ENCODE data around the gene RARRES1. TPM values are rescaled to one million over a fixed set of nuclear protein-coding genes. Genes with fewer than 3 reads are reported as not detected.

RARRES1 gene
- total RNA-seq, 1 donor from 2014 or later: 4.5 TPM

- FAIRE-seq (no peak), DNase-seq (ENCODE audit: low spot score in 2 of 2) (no peak)
Measured at GRCh38 chr3:158766364-158766763, 34.1 kb upstream of the RARRES1 start.

- no peak for FAIRE-seq
Measured at GRCh38 chr3:158765518-158766205, 33.4 kb upstream of the RARRES1 start.

GRCh38 chr3:158763421-158763820, 31.2 kb upstream of the RARRES1 start:
- FAIRE-seq (no peak), DNase-seq (ENCODE audit: low spot score in 2 of 2) (no peak)

More at GRCh38 chr3:158765518-158766205, 33.4 kb upstream of the RARRES1 start:
- no peak for DNase-seq (ENCODE audit: low spot score in 2 of 2)

- DNase-seq (ENCODE audit: low spot score in 2 of 2): no peak
- FAIRE-seq: no peak
Measured at GRCh38 chr3:158762701-158763100, 30.4 kb upstream of the RARRES1 start.

- FAIRE-seq (no peak), DNase-seq (ENCODE audit: low spot score in 2 of 2) (no peak)
Measured at GRCh38 chr3:158761350-158761749, 29.1 kb upstream of the RARRES1 start.

- FAIRE-seq (no peak), DNase-seq (ENCODE audit: low spot score in 2 of 2) (no peak)
Measured at GRCh38 chr3:158755421-158755820, 23.2 kb upstream of the RARRES1 start.

- DNase-seq (ENCODE audit: low spot score in 2 of 2) (no peak), FAIRE-seq (no peak)
Measured at GRCh38 chr3:158753854-158754253, 21.6 kb upstream of the RARRES1 start.

GRCh38 chr3:158751316-158751715, 19.1 kb upstream of the RARRES1 start:
- no peak for FAIRE-seq

GRCh38 chr3:158750016-158750415, 17.8 kb upstream of the RARRES1 start:
- FAIRE-seq: no peak

More at GRCh38 chr3:158751316-158751715, 19.1 kb upstream of the RARRES1 start:
- DNase-seq (ENCODE audit: low spot score in 2 of 2): no peak

GRCh38 chr3:158749526-158749925, 17.3 kb upstream of the RARRES1 start:
- no peak for FAIRE-seq
- no peak for DNase-seq (ENCODE audit: low spot score in 2 of 2)

More at GRCh38 chr3:158750016-158750415, 17.8 kb upstream of the RARRES1 start:
- DNase-seq (ENCODE audit: low spot score in 2 of 2): no peak

GRCh38 chr3:158748237-158748828, 16.1 kb upstream of the RARRES1 start:
- DNase-seq (ENCODE audit: low spot score in 2 of 2): no peak
- FAIRE-seq: no peak

- FAIRE-seq (no peak), DNase-seq (ENCODE audit: low spot score in 2 of 2) (no peak)
Measured at GRCh38 chr3:158747417-158747816, 15.2 kb upstream of the RARRES1 start.

GRCh38 chr3:158745551-158745950, 13.3 kb upstream of the RARRES1 start:
- DNase-seq (ENCODE audit: low spot score in 2 of 2) (no peak), FAIRE-seq (no peak)

GRCh38 chr3:158744567-158745288, 12.5 kb upstream of the RARRES1 start:
- FAIRE-seq (no peak), DNase-seq (ENCODE audit: low spot score in 2 of 2) (no peak)

- DNase-seq (ENCODE audit: low spot score in 2 of 2) (no peak), FAIRE-seq (no peak)
Measured at GRCh38 chr3:158743664-158744566, 11.7 kb upstream of the RARRES1 start.

- DNase-seq (ENCODE audit: low spot score in 2 of 2) (no peak), FAIRE-seq (no peak)
Measured at GRCh38 chr3:158742871-158743663, 10.8 kb upstream of the RARRES1 start.

- FAIRE-seq: no peak
- no peak for DNase-seq (ENCODE audit: low spot score in 2 of 2)
Measured at GRCh38 chr3:158739661-158740060, 7.4 kb upstream of the RARRES1 start.

- no peak for DNase-seq (ENCODE audit: low spot score in 2 of 2)
- no peak for FAIRE-seq
Measured at GRCh38 chr3:158739078-158739477, 6.8 kb upstream of the RARRES1 start.

- FAIRE-seq (no peak), DNase-seq (ENCODE audit: low spot score in 2 of 2) (no peak)
Measured at GRCh38 chr3:158738653-158739052, 6.4 kb upstream of the RARRES1 start.

Measured in frontal cortex (tissue), 4 donors.